ENCODE measurements around the gene PVALEF.
A peak's percentile ranks its signal among the peaks of the same experiment; 100 is the strongest.
"Not testable (repeated sequence)": the region's sequence is repeated elsewhere in the genome, so short reads cannot be mapped to it uniquely, and the experiment has no call there.

Gene PVALEF

GRCh38 chr17:81222906-81223761 lies 57.8 kb downstream of the PVALEF start, which contains the start of gene CEP131:
TSS of gene CEP131 (minus strand) at chr17:81222965. CDS start at chr17:81220056, 2,909 bp downstream.
- peak; percentile 95 to 99 for DNase-seq

GRCh38 chr17:81223762-81224130 lies 58.4 kb downstream of the PVALEF start:
- DNase-seq = no peak

- DNase-seq = not testable (repeated sequence)
Observed at GRCh38 chr17:81227630-81228029, 62.3 kb downstream of the PVALEF start.

GRCh38 chr17:81228420-81228819 lies 63.1 kb downstream of the PVALEF start:
- peak in 1 of 2 donors; percentile 20 for DNase-seq

- DNase-seq = no peak
Observed at GRCh38 chr17:81228834-81229665, 63.7 kb downstream of the PVALEF start.

- no peak for DNase-seq
Observed at GRCh38 chr17:81229666-81229920, 64.3 kb downstream of the PVALEF start.

GRCh38 chr17:81230043-81230820 lies 64.9 kb downstream of the PVALEF start:
- DNase-seq = no peak

GRCh38 chr17:81231121-81231645 lies 65.9 kb downstream of the PVALEF start:
- no peak for DNase-seq

- DNase-seq = no peak
Observed at GRCh38 chr17:81231766-81232581, 66.7 kb downstream of the PVALEF start.
